HCT116 (cell line): ENCODE data around the gene SLC26A2. TPM values are rescaled to one million over a fixed set of nuclear protein-coding genes. Genes with fewer than 3 reads are reported as not detected.

Experiments
- ATAC-seq: fragments of 200-7000 bp; cut with Tn5 transposase; 2 replicates; pipeline ENCODE4 v1.9.1; 2020; ENCODE audit warnings: mild to moderate bottlenecking, moderate library complexity
- BruUV-seq: library from RNA; stranded (reverse); fragments of 400-500 nt; replicated peaks from 2 replicates; lab custom pipeline; 2021; lab: Mats Ljungman, UMichigan
- CTCF ChIA-PET: fragments of 300-600 bp; sonication (Branson Sonifier 250); formaldehyde crosslinking; loops from one replicate; lab custom pipeline; 2021; ENCODE audit warnings: antibody characterized with exemption; lab: Charles Lee
- POLR2A ChIA-PET: fragments of 300-600, 350-600 bp; sonication (Branson Sonifier 250); formaldehyde crosslinking; loops from one replicate; lab custom pipeline; 2021; ENCODE audit warnings: antibody characterized with exemption; lab: Charles Lee
- RAD21 ChIA-PET, 2 experiments: fragments of 300-600 bp; sonication (Branson Sonifier 250); formaldehyde crosslinking; loops; one replicate each; lab custom pipeline; 2023; ENCODE audit warnings: low total read pairs in 2 of 2; ENCODE audit not compliant: uncharacterized antibody in 2 of 2, unreplicated experiment in 2 of 2, low non-redundant PET in 1 of 2; lab: Charles Lee
- DNase-seq: peaks from one replicate; pipeline ENCODE4 v3.0.0-alpha.2; 2010; ENCODE audit warnings: low read depth, low spot score
- H2AFZ ChIP-seq: fragments of 200-600 bp; shearing (Covaris generic), sonication (generic); 2 replicates; pipeline ENCODE4 v1.6.1; 2017; ENCODE audit warnings: low read depth, mixed run types, mixed read lengths, antibody characterized with exemption, low read length; ENCODE audit not compliant: poor library complexity, severe bottlenecking
- H3K27ac ChIP-seq: 2 replicates; pipeline ENCODE4 v1.5.1; 2012; ENCODE audit warnings: low read depth, low read length
- H3K27me3 ChIP-seq: fragments of 200-600 bp; sonication (generic); 2 replicates; pipeline ENCODE4 v1.6.1; 2016; ENCODE audit warnings: mixed run types, low read length, mixed read lengths; ENCODE audit not compliant: insufficient read depth
- H3K36me3 ChIP-seq, 2 experiments: fragments of 200-500 bp in 1 of 2; fragments of 200-600 bp in 1 of 2; sonication (Bioruptor generic) in 1 of 2; sonication (generic) in 1 of 2; 2 replicates each; pipeline versions ENCODE4 v1.5.1 to v1.6.1; 2014 to 2016; ENCODE audit warnings: low read length in 2 of 2, inconsistent platforms in 1 of 2, mixed read lengths in 1 of 2, mixed run types in 1 of 2; ENCODE audit not compliant: insufficient read depth in 2 of 2, control insufficient read depth in 1 of 2
- H3K4me1 ChIP-seq, 2 experiments: fragments of 200-600 bp in 1 of 2; sonication (generic) in 1 of 2; 2 replicates each; pipeline versions ENCODE4 v1.5.1 to v1.6.1; 2012 to 2017; ENCODE audit warnings: low read length in 2 of 2, inconsistent platforms in 1 of 2, mild to moderate bottlenecking in 1 of 2, mixed read lengths in 1 of 2, mixed run types in 1 of 2, moderate library complexity in 1 of 2; ENCODE audit not compliant: insufficient read depth in 2 of 2, control insufficient read depth in 1 of 2
- H3K4me2 ChIP-seq: fragments of 200-600 bp; sonication (generic); 2 replicates; pipeline ENCODE4 v1.6.1; 2017; ENCODE audit warnings: mixed run types, low read length, mixed read lengths
- H3K4me3 ChIP-seq, 2 experiments: fragments of 200-600 bp in 1 of 2; sonication (generic) in 1 of 2; replicated peaks in 1 of 2; 2 replicates each; pipeline ENCODE4 v1.5.1; 2011 to 2016; ENCODE audit warnings: low read length in 2 of 2, control low read depth in 1 of 2, low read depth in 1 of 2, mild to moderate bottlenecking in 1 of 2, mixed read lengths in 1 of 2, mixed run types in 1 of 2
- H3K79me2 ChIP-seq: fragments of 200-600 bp; sonication (generic); 2 replicates; pipeline ENCODE4 v1.6.1; 2017; ENCODE audit warnings: mild to moderate bottlenecking, mixed run types, low read length, moderate library complexity, mixed read lengths; ENCODE audit not compliant: insufficient read depth
- H3K9ac ChIP-seq: fragments of 200-600 bp; sonication (generic); 2 replicates; pipeline ENCODE4 v1.6.1; 2016; ENCODE audit warnings: low read length, mixed read lengths
- H3K9me2 ChIP-seq: fragments of 200-600 bp; sonication (generic), shearing (Covaris generic); 2 replicates; pipeline ENCODE4 v1.6.1; 2017; ENCODE audit warnings: mixed run types, mild to moderate bottlenecking, moderate library complexity; ENCODE audit not compliant: insufficient read depth
- H3K9me3 ChIP-seq, 2 experiments: fragments of 200-500 bp in 1 of 2; fragments of 200-600 bp in 1 of 2; sonication (Bioruptor generic) in 1 of 2; sonication (generic) in 1 of 2; 2 replicates each; pipeline ENCODE4 v1.6.1; 2014 to 2017; ENCODE audit warnings: low read length in 2 of 2, mixed read lengths in 2 of 2, inconsistent platforms in 1 of 2, low read depth in 1 of 2, mild to moderate bottlenecking in 1 of 2, mixed run types in 1 of 2, moderate library complexity in 1 of 2; ENCODE audit not compliant: control insufficient read depth in 1 of 2, insufficient read depth in 1 of 2
- H4K20me1 ChIP-seq: fragments of 200-600 bp; sonication (generic), shearing (Covaris generic); 2 replicates; pipeline ENCODE4 v1.6.1; 2017; ENCODE audit warnings: mixed run types, mild to moderate bottlenecking, moderate library complexity; ENCODE audit not compliant: insufficient read depth
- CBX3 ChIP-seq: IDR thresholded peaks from 2 replicates; pipeline ENCODE4 v1.6.1; 2012; ENCODE audit warnings: low read depth
- CTCF ChIP-seq, 3 experiments: fragments of 200-600 bp in 1 of 3; sonication (generic) in 1 of 3; IDR thresholded peaks in 2 of 3; conservative IDR thresholded peaks in 1 of 3; 2 replicates each; pipeline ENCODE4 v1.5.1; 2012 to 2017; ENCODE audit warnings: low read depth in 2 of 3, low read length in 2 of 3, antibody characterized with exemption in 1 of 3, borderline replicate concordance in 1 of 3, control low read depth in 1 of 3, mild to moderate bottlenecking in 1 of 3, mixed read lengths in 1 of 3, mixed run types in 1 of 3, moderate library complexity in 1 of 3; ENCODE audit not compliant: insufficient read depth in 1 of 3
- EGR1 ChIP-seq: IDR thresholded peaks from 2 replicates; pipeline ENCODE4 v1.6.1; 2012; ENCODE audit warnings: low read depth
- EZH2 ChIP-seq: fragments of 200-600 bp; sonication (generic); IDR thresholded peaks from 2 replicates; pipeline ENCODE4 v1.6.1; 2017; ENCODE audit warnings: antibody characterized with exemption, mixed run types
- EZH2phosphoT487 ChIP-seq: fragments of 200-600 bp; IDR thresholded peaks from 2 replicates; pipeline ENCODE4 v1.6.1; 2018; ENCODE audit warnings: antibody characterized with exemption, borderline replicate concordance
- JUND ChIP-seq: IDR thresholded peaks from 2 replicates; pipeline ENCODE4 v1.6.1; 2012
- MAX ChIP-seq: IDR thresholded peaks from 2 replicates; pipeline ENCODE4 v1.6.1; 2012
- RAD21 ChIP-seq: IDR thresholded peaks from 2 replicates; pipeline ENCODE4 v1.6.1; 2012; ENCODE audit warnings: low read depth, mild to moderate bottlenecking
- ZFX ChIP-seq: fragments of 450-650 bp; IDR thresholded peaks from 2 replicates; pipeline ENCODE4 v1.6.1; 2017
- ZNF274 ChIP-seq: fragments of 200-500 bp; sonication (Bioruptor generic); IDR thresholded peaks from 2 replicates; pipeline ENCODE4 v1.6.1; 2014; ENCODE audit warnings: mild to moderate bottlenecking, low read depth, low read length, inconsistent platforms
- intact Hi-C: fragments of 100-400 bp; cut with micrococcal nuclease; formaldehyde crosslinking; loops from 2 replicates; pipeline ENCODE4 v1.10.0; 2022
- total RNA-seq: library from RNA; stranded (reverse); gene quantifications from one replicate; pipeline ENCODE4 v1.2.1, GENCODE V29; 2021; ENCODE audit not compliant: unreplicated experiment
- TF ChIP-seq, protein P1 (sequence below): IDR thresholded peaks from 2 replicates; pipeline ENCODE4 v1.6.1; 2012; ENCODE audit warnings: low read depth
- TF ChIP-seq, protein P2 (sequence below): IDR thresholded peaks from 2 replicates; pipeline ENCODE4 v1.6.1; 2011; ENCODE audit warnings: mild to moderate bottlenecking, low read length, moderate library complexity; ENCODE audit not compliant: insufficient replicate concordance; ENCODE audit errors: extremely low read depth

The SLC26A2 gene
- total RNA-seq, 1 experiment from 2014 or later, result 7.8 TPM

DNA sequence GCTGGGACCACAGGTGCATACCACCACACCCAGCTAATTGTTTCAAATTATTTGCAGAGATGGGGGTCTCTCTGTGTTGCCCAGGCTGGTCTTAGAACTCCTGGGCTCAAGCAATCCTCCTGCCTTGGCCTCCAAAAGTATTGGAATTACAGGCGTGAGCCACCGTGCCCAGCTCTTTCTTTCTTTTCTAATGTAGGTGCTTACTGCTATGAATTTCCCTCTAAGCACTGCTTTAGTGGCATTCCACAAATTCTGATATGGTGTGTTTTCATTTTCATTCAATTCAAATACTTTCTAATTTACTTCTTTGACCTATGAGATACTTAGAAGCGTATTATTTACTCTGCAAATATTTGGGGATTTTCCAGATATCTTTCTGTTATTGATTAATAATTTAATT, 54.9 kb downstream of the SLC26A2 start:
- ChIA-PET CTCF (no interaction called here), POLR2A (no interaction called here), RAD21 (no interaction called here)
- Histone ChIP-seq H3K27ac (no peak overlapping the region), H3K79me2 (peaks cover 90% of the 10 kb centered on the region), H3K4me2 (no peak overlapping the region), H4K20me1 (no peaks in the 10 kb centered on the region), H3K4me3 (no peak overlapping the region), H3K27me3 (no peaks in the 10 kb centered on the region), H3K9me2 (no peaks in the 10 kb centered on the region), H3K4me1 (peaks cover 13 to 43% of the 10 kb centered on the region in 2 experiments), H3K9ac (no peak overlapping the region), H2AFZ (no peak overlapping the region), H3K36me3 (peaks cover 52 to 92% of the 10 kb centered on the region in 2 experiments), H3K9me3 (peaks cover 0 to 18% of the 10 kb centered on the region in 2 experiments; a peak in 1 of 4 replicates)
- no peak for TF ChIP-seq EGR1
- no peak for TF ChIP-seq EZH2
- no peak for TF ChIP-seq ZNF274
- TF ChIP-seq EZH2phosphoT487, result no peak
- no peak for TF ChIP-seq MAX
- TF ChIP-seq RAD21, result no peak
- DNase-seq (no peak), ATAC-seq (no peak)
- no TSS peak for BruUV-seq
- intact Hi-C loops, result no loop called here

DNA sequence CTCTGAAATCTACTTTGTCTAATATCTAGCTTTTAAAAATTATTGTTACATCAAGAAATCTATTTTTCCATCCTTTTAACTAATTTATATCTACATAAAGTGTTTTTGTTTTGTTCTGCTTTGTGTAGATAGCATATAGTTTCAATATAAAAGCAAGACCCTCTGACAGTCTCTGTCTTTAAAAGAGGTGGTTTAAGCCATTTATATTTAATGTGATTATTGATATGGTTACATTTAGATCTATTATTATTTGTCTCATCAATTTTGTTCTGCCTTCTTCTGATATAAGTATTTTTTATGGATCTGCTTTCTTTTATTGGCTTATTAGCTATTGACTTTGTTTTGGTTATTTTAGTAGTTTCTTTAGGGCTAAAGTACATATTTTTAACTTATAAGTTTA, 56.0 kb downstream of the SLC26A2 start:
- RAD21 ChIA-PET, result no interaction called here
- H3K4me2 ChIP-seq, result peak overlapping the region; percentile 44

More for the DNA sequence above, 56.0 kb downstream of the SLC26A2 start:
- H3K9me3 ChIP-seq, result peaks cover 0 to 18% of the 10 kb centered on the region in 2 experiments; a peak in 1 of 4 replicates
- H3K36me3 ChIP-seq, result peaks cover 45 to 83% of the 10 kb centered on the region in 2 experiments
- H3K9me2 ChIP-seq, result no peaks in the 10 kb centered on the region
- DNase-seq, result no peak
- CTCF ChIA-PET, result no interaction called here
- no peaks in the 10 kb centered on the region for H4K20me1 ChIP-seq
- H3K27me3 ChIP-seq, result no peaks in the 10 kb centered on the region
- H3K79me2 ChIP-seq, result peaks cover 86% of the 10 kb centered on the region
- intact Hi-C loops, result no loop called here
- no peak overlapping the region for H2AFZ ChIP-seq
- no peak for TF ChIP-seq ZNF274
- TF ChIP-seq CBX3, result no peak
- TF ChIP-seq RAD21, result no peak
- no peak for TF ChIP-seq CTCF (IDR thresholded peaks at IDR 0.05 in 2 of 3, conservative IDR thresholded peaks at IDR 0.05 in 1 of 3; ENCODE audit: borderline replicate concordance in 1 of 3, insufficient read depth in 1 of 3, low read depth in 2 of 3, low read length in 2 of 3)
- TF ChIP-seq, protein P1, sequence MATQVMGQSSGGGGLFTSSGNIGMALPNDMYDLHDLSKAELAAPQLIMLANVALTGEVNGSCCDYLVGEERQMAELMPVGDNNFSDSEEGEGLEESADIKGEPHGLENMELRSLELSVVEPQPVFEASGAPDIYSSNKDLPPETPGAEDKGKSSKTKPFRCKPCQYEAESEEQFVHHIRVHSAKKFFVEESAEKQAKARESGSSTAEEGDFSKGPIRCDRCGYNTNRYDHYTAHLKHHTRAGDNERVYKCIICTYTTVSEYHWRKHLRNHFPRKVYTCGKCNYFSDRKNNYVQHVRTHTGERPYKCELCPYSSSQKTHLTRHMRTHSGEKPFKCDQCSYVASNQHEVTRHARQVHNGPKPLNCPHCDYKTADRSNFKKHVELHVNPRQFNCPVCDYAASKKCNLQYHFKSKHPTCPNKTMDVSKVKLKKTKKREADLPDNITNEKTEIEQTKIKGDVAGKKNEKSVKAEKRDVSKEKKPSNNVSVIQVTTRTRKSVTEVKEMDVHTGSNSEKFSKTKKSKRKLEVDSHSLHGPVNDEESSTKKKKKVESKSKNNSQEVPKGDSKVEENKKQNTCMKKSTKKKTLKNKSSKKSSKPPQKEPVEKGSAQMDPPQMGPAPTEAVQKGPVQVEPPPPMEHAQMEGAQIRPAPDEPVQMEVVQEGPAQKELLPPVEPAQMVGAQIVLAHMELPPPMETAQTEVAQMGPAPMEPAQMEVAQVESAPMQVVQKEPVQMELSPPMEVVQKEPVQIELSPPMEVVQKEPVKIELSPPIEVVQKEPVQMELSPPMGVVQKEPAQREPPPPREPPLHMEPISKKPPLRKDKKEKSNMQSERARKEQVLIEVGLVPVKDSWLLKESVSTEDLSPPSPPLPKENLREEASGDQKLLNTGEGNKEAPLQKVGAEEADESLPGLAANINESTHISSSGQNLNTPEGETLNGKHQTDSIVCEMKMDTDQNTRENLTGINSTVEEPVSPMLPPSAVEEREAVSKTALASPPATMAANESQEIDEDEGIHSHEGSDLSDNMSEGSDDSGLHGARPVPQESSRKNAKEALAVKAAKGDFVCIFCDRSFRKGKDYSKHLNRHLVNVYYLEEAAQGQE, result no peak
- no peak for TF ChIP-seq ZFX
- TF ChIP-seq EZH2phosphoT487, result no peak
- no peak for TF ChIP-seq EZH2
- TF ChIP-seq, protein P2, sequence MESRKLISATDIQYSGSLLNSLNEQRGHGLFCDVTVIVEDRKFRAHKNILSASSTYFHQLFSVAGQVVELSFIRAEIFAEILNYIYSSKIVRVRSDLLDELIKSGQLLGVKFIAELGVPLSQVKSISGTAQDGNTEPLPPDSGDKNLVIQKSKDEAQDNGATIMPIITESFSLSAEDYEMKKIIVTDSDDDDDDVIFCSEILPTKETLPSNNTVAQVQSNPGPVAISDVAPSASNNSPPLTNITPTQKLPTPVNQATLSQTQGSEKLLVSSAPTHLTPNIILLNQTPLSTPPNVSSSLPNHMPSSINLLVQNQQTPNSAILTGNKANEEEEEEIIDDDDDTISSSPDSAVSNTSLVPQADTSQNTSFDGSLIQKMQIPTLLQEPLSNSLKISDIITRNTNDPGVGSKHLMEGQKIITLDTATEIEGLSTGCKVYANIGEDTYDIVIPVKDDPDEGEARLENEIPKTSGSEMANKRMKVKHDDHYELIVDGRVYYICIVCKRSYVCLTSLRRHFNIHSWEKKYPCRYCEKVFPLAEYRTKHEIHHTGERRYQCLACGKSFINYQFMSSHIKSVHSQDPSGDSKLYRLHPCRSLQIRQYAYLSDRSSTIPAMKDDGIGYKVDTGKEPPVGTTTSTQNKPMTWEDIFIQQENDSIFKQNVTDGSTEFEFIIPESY, result no peak
- no peak for TF ChIP-seq JUND
- no peak for TF ChIP-seq EGR1
- TF ChIP-seq, all 23 proteins: peak for 0
- H3K27ac ChIP-seq, result no peak overlapping the region
- H3K4me3 ChIP-seq, result no peak overlapping the region
- no peak for ATAC-seq
- BruUV-seq, result no TSS peak
- H3K9ac ChIP-seq, result no peak overlapping the region
- H3K4me1 ChIP-seq, result peaks cover 24 to 54% of the 10 kb centered on the region in 2 experiments
- POLR2A ChIA-PET, result no interaction called here
